ENCODE results near the gene MXRA8. TPM values are rescaled to one million over a fixed set of nuclear protein-coding genes. Genes with fewer than 3 reads are reported as not detected.

The MXRA8 gene
- total RNA-seq, 1 donor from 2014 or later, result 24.3 TPM

GRCh38 chr1:1345384-1345783, 13.0 kb downstream of the MXRA8 start:
- Mint-ChIP-seq H3K4me1 (ENCODE audit: low read depth) (peaks cover 9% of the 10 kb centered on the region), H3K4me3 (ENCODE audit: low read depth) (no peak overlapping the region), H3K27me3 (no peaks in the 10 kb centered on the region), H3K36me3 (ENCODE audit: insufficient read depth) (peaks cover 7% of the 10 kb centered on the region), H3K9me3 (ENCODE audit: low read depth) (no peaks in the 10 kb centered on the region), H3K27ac (no peak overlapping the region)
- no peak for DNase-seq (ENCODE audit: low spot score, unreplicated experiment)
- no peak for TF ChIP-seq CTCF (IDR thresholded peaks at IDR 0.05; ENCODE audit: unreplicated experiment)

- H3K4me3 Mint-ChIP-seq (ENCODE audit: low read depth), result no peak overlapping the region
- peak; percentile 48 for DNase-seq (ENCODE audit: low spot score, unreplicated experiment)
- no peaks in the 10 kb centered on the region for H3K27me3 Mint-ChIP-seq
- peaks cover 7% of the 10 kb centered on the region for H3K36me3 Mint-ChIP-seq (ENCODE audit: insufficient read depth)
- peak; percentile 66 for TF ChIP-seq CTCF (IDR thresholded peaks at IDR 0.05; ENCODE audit: unreplicated experiment)
- no peaks in the 10 kb centered on the region for H3K9me3 Mint-ChIP-seq (ENCODE audit: low read depth)
- peaks cover 9% of the 10 kb centered on the region for H3K4me1 Mint-ChIP-seq (ENCODE audit: low read depth)
- no peak overlapping the region for H3K27ac Mint-ChIP-seq
These were observed 13.5 kb downstream of the MXRA8 start for GRCh38 chr1:1344655-1345361.

- H3K27me3 Mint-ChIP-seq, result no peaks in the 10 kb centered on the region
- no peak overlapping the region for H3K4me3 Mint-ChIP-seq (ENCODE audit: low read depth)
- H3K36me3 Mint-ChIP-seq (ENCODE audit: insufficient read depth), result peaks cover 9% of the 10 kb centered on the region
- no peaks in the 10 kb centered on the region for H3K9me3 Mint-ChIP-seq (ENCODE audit: low read depth)
- no peak overlapping the region for H3K27ac Mint-ChIP-seq
- no peak for TF ChIP-seq CTCF (IDR thresholded peaks at IDR 0.05; ENCODE audit: unreplicated experiment)
- peaks cover 9% of the 10 kb centered on the region for H3K4me1 Mint-ChIP-seq (ENCODE audit: low read depth)
- DNase-seq (ENCODE audit: low spot score, unreplicated experiment), result no peak
These were observed 14.4 kb downstream of the MXRA8 start for GRCh38 chr1:1343811-1344421.

- H3K27ac Mint-ChIP-seq, result no peak overlapping the region
- H3K27me3 Mint-ChIP-seq, result no peaks in the 10 kb centered on the region
- peaks cover 5% of the 10 kb centered on the region for H3K4me1 Mint-ChIP-seq (ENCODE audit: low read depth)
- H3K9me3 Mint-ChIP-seq (ENCODE audit: low read depth), result no peaks in the 10 kb centered on the region
- H3K36me3 Mint-ChIP-seq (ENCODE audit: insufficient read depth), result peaks cover 9% of the 10 kb centered on the region
- H3K4me3 Mint-ChIP-seq (ENCODE audit: low read depth), result no peak overlapping the region
- TF ChIP-seq CTCF (IDR thresholded peaks at IDR 0.05; ENCODE audit: unreplicated experiment), result no peak
- no peak for DNase-seq (ENCODE audit: low spot score, unreplicated experiment)
These were observed 15.7 kb downstream of the MXRA8 start for GRCh38 chr1:1342584-1343115.

- no peak for DNase-seq (ENCODE audit: low spot score, unreplicated experiment)
- Mint-ChIP-seq H3K27ac (no peak overlapping the region), H3K27me3 (no peaks in the 10 kb centered on the region), H3K9me3 (ENCODE audit: low read depth) (no peaks in the 10 kb centered on the region), H3K4me3 (ENCODE audit: low read depth) (no peak overlapping the region), H3K4me1 (ENCODE audit: low read depth) (peaks cover under 1% of the 10 kb centered on the region), H3K36me3 (ENCODE audit: insufficient read depth) (peaks cover 9% of the 10 kb centered on the region)
- no peak for TF ChIP-seq CTCF (IDR thresholded peaks at IDR 0.05; ENCODE audit: unreplicated experiment)
These were observed 16.2 kb downstream of the MXRA8 start for GRCh38 chr1:1342061-1342562.

All from progenitor cell of endocrine pancreas (in vitro differentiated cells).